PC-9 (cell line): Measurements from ENCODE around the gene DICER1.

Source experiments
- CTCF ChIP-seq: fragments of 200-600 bp; sonication (generic); conservative IDR thresholded peaks from 2 replicates; pipeline ENCODE4 v1.6.1; 2017; ENCODE audit warnings: mixed run types, antibody characterized with exemption, mild to moderate bottlenecking, moderate library complexity
- EZH2 ChIP-seq: fragments of 200-600 bp; sonication (generic); IDR thresholded peaks from 2 replicates; pipeline ENCODE4 v1.8.0; 2017; ENCODE audit warnings: antibody characterized with exemption, low read depth

- no peak for TF ChIP-seq CTCF
- TF ChIP-seq EZH2, result no peak
These were observed 32.1 kb downstream of the DICER1 start for GRCh38 chr14:95125221-95125620.
